Transverse colon (tissue), 4 donors: Measurements from ENCODE around the gene EMC10. TPM values are rescaled to one million over a fixed set of nuclear protein-coding genes. Genes with fewer than 3 reads are reported as not detected.

Experiments
- DNase-seq: peaks from one replicate; pipeline ENCODE4 v3.0.0-alpha.2; 2019
- H3K27ac ChIP-seq, 4 donors: fragments of 200-600 bp; sonication (generic); 2 replicates each; pipeline ENCODE4 v1.5.1; 2016 to 2018; ENCODE audit warnings: inconsistent platforms in 4 of 4
- H3K27me3 ChIP-seq: fragments of 200-600 bp; sonication (generic); 2 replicates; pipeline ENCODE4 v1.5.1; 2017; ENCODE audit warnings: inconsistent platforms
- H3K36me3 ChIP-seq, 4 donors: fragments of 200-600 bp; sonication (generic); 2 replicates each; pipeline ENCODE4 v1.5.1; 2017 to 2019; ENCODE audit warnings: inconsistent platforms in 4 of 4
- H3K4me1 ChIP-seq, 4 donors: fragments of 200-600 bp; sonication (generic); 2 replicates each; pipeline ENCODE4 v1.5.1; 2017 to 2020; ENCODE audit warnings: inconsistent platforms in 4 of 4
- H3K4me3 ChIP-seq, 4 donors: fragments of 200-600 bp; sonication (generic); 1 replicate in 1 of 4; 2 replicates in 3 of 4; pipeline versions ENCODE4 v1.5.1 to v1.6.1; 2017 to 2019; ENCODE audit warnings: inconsistent platforms in 4 of 4
- H3K9me3 ChIP-seq, 2 donors: fragments of 200-600 bp; sonication (generic); 2 replicates each; pipeline ENCODE4 v1.5.1; 2017 to 2019; ENCODE audit warnings: inconsistent platforms in 2 of 2
- CTCF ChIP-seq, 5 experiments: fragments of 200-600 bp in 3 of 5; fragments of 450-650 bp in 2 of 5; sonication (generic) in 3 of 5; IDR thresholded peaks; 1 replicate in 2 of 5; 2 replicates in 3 of 5; pipeline ENCODE4 v1.5.1; 2016 to 2017; ENCODE audit warnings: antibody characterized with exemption in 5 of 5, inconsistent platforms in 3 of 5, mild to moderate bottlenecking in 2 of 5, moderate library complexity in 1 of 5
- EP300 ChIP-seq: sonication (generic); formaldehyde crosslinking; IDR thresholded peaks from one replicate; pipeline ENCODE4 v1.6.1; 2017; ENCODE audit warnings: antibody characterized with exemption, low read depth
- POLR2A ChIP-seq: fragments of 450-650 bp; IDR thresholded peaks from one replicate; pipeline ENCODE4 v1.6.1; 2016; ENCODE audit warnings: antibody characterized with exemption, mild to moderate bottlenecking, moderate library complexity
- POLR2AphosphoS5 ChIP-seq, 3 donors: sonication (generic); formaldehyde crosslinking; IDR thresholded peaks; one replicate each; pipeline ENCODE4 v1.6.1; 2016; ENCODE audit warnings: antibody characterized with exemption in 3 of 3
- WGBS, 2 donors: methylation state at CpG; one replicate each; pipeline ENCODE4 v1.1.5; 2018; ENCODE audit warnings: low coverage in 1 of 2; 5-methylcytosine and 5-hydroxymethylcytosine counted together
- in situ Hi-C, 4 donors: fragments of 200-750 bp; cut with MboI; loops; one replicate each; pipeline versions ENCODE4 v1.15.0 to v1.15.1; 2017; ENCODE audit warnings: low sequenced_read_pairs in 3 of 4, low pct_ligation_motif_present in 1 of 4, low pct_unique_long_range_greater_than_20kb in 1 of 4
- intact Hi-C: fragments of 100-400 bp; cut with DNase I; formaldehyde crosslinking; loops from one replicate; pipeline ENCODE4 v1.15.1; 2023; ENCODE audit warnings: low total_unique reads
- total RNA-seq, 4 donors: library from RNA; depleted of rRNA; stranded (reverse); fragments of >200 nt; gene quantifications; one replicate each; pipeline ENCODE4 v1.1.0, GENCODE V29; 2016

EMC10 gene
- total RNA-seq, 4 donors from 2014 or later, result 50.5 to 117 (median 78.7) TPM

DNA sequence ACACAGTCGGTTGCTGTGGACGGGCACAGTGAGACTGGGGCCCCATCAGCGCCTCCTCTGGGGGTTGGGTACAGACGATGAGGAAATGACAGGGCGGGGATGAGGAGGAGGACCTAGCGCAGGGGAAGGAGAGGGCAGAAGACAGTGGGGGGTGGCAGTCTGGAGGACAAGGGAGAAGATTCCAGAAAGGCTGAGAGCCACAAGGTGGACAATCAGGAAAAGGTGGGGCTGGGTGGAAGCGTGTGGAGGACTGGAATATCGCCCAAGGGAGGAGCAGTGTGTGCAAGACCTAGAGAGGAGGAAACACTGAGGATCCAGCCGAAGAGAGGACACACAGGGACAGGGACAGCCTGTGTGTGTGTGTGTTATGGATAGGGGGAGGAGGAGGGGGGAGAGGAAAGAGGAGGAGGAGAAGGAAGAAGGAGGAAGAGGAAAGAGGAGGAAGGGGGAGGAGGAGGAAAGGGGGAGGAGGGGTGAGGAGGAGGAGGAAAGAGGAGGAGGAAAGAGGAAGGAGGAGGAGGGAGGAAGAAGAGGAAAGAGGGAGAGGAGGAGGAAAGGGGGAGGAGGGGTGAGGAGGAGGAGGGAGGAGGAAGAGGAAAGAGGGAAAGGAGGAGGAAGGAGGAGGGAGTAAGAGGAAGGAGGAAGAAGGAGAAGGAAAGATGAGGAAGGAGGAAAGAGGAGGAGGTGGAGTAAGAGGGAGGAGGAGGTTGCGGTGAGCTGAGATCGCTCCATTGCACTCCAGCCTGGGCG is 16.2 kb downstream of the EMC10 start:
- WGBS, 2 donors, result 3 to 11% methylated on average over 5 to 9 of the region's 12 CpGs
- TF ChIP-seq CTCF (IDR thresholded peaks at IDR 0.05), result no peak
- TF ChIP-seq POLR2A, result no peak
- TF ChIP-seq POLR2AphosphoS5 (IDR thresholded peaks at IDR 0.05), result no peak
- TF ChIP-seq EP300, result no peak
- DNase-seq, result no peak

DNA sequence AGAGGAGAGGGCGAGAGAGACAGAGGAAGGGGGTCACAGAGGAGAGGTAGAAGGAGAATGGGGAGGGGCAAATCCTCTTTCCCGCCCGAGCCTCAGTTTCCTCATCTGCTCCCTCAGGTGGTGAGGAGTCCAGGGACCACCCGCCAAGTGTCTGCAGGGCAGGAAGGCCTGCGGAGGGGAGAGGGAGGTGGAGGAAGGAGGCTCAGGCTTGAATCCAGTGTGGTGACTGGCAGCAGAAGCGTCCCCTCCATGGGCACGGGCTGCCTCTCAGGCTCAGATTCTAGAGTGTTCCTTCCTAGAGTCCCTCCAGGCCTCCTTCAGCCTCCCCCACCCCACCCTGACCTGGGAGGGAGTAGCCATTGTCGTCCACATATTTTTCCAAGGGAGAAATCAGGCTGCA is 16.9 kb downstream of the EMC10 start:
- 86% methylated on average over 4 to 8 of the region's 8 CpGs for WGBS, 2 donors

More for the DNA sequence above, 16.2 kb downstream of the EMC10 start:
- H3K27me3 ChIP-seq, result peaks cover 11% of the 10 kb centered on the region
- intact Hi-C loops (no loop called here), in situ Hi-C loops (no loop called here)
- H3K27ac ChIP-seq, result no peak overlapping the region
- no peaks in the 10 kb centered on the region for H3K36me3 ChIP-seq
- H3K9me3 ChIP-seq, result no peaks in the 10 kb centered on the region
- H3K4me3 ChIP-seq, result no peak overlapping the region
- peaks cover 0 to 4% (median 0%) of the 10 kb centered on the region in 4 donors for H3K4me1 ChIP-seq

DNA sequence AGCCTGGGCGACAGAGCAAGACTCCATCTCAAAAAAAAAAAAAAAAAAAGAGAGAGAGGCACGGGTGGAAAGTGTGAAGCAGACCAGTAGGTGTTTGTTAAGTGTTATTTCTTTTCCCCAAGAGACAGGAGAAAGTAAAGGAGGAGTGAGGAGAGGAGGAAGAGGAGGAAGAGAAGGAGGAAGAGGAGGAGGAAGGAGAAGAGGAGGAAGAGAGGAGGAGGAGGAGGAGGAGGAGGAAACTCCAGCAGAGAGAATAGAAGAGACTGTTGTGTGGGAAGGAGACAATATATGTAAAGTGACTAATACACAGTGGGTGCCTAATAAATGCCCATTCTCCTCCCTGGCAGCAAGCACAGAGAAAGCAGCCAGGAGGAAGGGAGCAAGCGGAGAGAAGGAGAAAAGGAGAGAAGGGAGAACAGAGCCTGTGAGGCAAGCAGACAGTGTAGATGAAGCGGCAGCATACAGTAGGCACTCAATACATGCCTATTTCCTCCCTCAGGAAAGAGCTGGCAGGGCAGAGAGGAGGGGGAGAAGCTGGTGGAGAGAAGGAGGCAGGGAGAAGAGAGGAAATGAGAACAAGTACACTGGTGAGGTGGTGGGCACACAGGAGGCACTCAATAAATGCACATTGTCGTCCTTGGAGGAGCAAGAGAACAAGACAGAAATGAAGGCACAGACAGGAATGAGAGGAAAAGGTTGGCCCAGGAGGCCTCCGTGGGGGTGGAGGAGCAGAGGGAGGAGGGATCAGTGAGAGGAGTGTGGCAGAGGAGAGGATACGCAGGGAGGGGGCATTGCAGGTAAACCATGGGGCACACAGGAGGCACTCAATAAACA is 18.1 kb downstream of the EMC10 start:
- Histone ChIP-seq H3K36me3 (no peaks in the 10 kb centered on the region), H3K27ac (no peak overlapping the region), H3K4me1 (peaks cover 0 to 4% (median 0%) of the 10 kb centered on the region in 4 donors), H3K9me3 (no peaks in the 10 kb centered on the region), H3K27me3 (peaks cover 7% of the 10 kb centered on the region), H3K4me3 (no peak overlapping the region)
- in situ Hi-C loops, result no loop called here
- intact Hi-C loops, result no loop called here
- 43 to 57% methylated on average over 5 to 7 of the region's 7 CpGs for WGBS, 2 donors
- no peak for DNase-seq
- TF ChIP-seq POLR2AphosphoS5 (IDR thresholded peaks at IDR 0.05), result no peak
- no peak for TF ChIP-seq CTCF (IDR thresholded peaks at IDR 0.05)
- TF ChIP-seq EP300, result no peak

More for the DNA sequence above, 16.9 kb downstream of the EMC10 start:
- in situ Hi-C loops, result no loop called here
- H3K27me3 ChIP-seq, result peaks cover 7% of the 10 kb centered on the region
- TF ChIP-seq POLR2A (no peak), POLR2AphosphoS5 (IDR thresholded peaks at IDR 0.05) (no peak), EP300 (no peak)
- no peak for DNase-seq
- peaks cover 0 to 4% (median 0%) of the 10 kb centered on the region in 4 donors for H3K4me1 ChIP-seq
- no peaks in the 10 kb centered on the region for H3K9me3 ChIP-seq
- intact Hi-C loops, result no loop called here
- no peak overlapping the region for H3K4me3 ChIP-seq
- H3K36me3 ChIP-seq, result no peaks in the 10 kb centered on the region
- H3K27ac ChIP-seq, result no peak overlapping the region

DNA sequence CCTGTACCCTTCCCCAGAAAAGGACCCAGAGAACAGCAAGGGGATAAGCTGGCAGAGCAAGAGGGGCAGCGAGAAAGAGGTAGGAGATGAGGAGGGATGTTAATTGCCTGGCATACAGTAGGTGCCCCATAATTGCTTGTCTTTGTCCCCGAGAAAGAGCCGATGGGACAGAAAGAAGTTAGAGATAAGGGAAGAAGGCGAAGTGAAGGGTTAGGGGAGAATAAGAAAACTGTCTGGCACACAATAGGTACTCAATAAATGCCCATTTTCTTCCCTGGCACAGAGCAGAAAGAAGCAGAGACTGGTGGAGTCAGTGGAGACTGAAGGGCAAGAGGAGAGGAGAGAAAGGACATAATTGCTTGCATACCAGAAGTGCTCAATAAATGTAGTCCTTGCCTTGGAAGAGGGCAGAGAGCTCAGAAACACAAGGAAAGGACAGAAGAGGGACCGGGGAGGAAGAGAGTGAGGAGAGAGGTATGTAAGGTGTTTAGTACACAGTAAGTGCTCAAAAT is 18.8 kb downstream of the EMC10 start:
- peaks cover 7% of the 10 kb centered on the region for H3K27me3 ChIP-seq
- in situ Hi-C loops, result no loop called here
- intact Hi-C loops, result no loop called here
- WGBS, 2 donors, result 81 to 89% methylated on average over 5 of the region's 5 CpGs
- no peak overlapping the region for H3K27ac ChIP-seq
- peaks cover 0 to 4% (median 0%) of the 10 kb centered on the region in 4 donors for H3K4me1 ChIP-seq
- no peaks in the 10 kb centered on the region for H3K36me3 ChIP-seq
- no peak for DNase-seq
- H3K4me3 ChIP-seq, result no peak overlapping the region
- no peaks in the 10 kb centered on the region for H3K9me3 ChIP-seq
- TF ChIP-seq POLR2A (no peak), EP300 (no peak), POLR2AphosphoS5 (IDR thresholded peaks at IDR 0.05) (no peak), CTCF (IDR thresholded peaks at IDR 0.05) (no peak)
